Femur (tissue), 1 donor: ENCODE measurements around the gene PKNOX2.

Source experiments
- DNase-seq: peaks from one replicate; pipeline ENCODE4 v3.0.0-alpha.2; 2017

Gene PKNOX2

DNA sequence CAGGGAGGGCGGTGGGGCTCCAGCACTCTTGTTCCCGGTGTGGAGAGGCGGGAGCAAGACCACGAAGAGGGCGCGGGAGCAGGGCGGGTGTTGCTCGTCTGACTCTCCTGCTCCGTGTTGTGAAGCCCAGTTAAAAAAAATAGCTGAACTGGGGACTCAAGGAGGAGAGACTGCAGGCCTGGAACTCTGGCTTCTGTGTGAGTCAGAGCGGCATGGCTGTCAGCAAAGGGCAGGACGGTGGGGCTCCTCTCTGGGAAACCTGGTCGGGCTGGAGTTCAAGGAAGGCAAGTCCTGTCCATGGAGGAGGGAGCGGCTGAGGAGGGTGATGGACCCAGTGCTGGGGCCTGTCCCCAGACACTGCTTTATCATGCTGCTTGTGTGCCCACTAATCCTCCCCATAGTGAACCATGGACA, 179.2 kb downstream of the PKNOX2 start:
- no peak for DNase-seq

DNA sequence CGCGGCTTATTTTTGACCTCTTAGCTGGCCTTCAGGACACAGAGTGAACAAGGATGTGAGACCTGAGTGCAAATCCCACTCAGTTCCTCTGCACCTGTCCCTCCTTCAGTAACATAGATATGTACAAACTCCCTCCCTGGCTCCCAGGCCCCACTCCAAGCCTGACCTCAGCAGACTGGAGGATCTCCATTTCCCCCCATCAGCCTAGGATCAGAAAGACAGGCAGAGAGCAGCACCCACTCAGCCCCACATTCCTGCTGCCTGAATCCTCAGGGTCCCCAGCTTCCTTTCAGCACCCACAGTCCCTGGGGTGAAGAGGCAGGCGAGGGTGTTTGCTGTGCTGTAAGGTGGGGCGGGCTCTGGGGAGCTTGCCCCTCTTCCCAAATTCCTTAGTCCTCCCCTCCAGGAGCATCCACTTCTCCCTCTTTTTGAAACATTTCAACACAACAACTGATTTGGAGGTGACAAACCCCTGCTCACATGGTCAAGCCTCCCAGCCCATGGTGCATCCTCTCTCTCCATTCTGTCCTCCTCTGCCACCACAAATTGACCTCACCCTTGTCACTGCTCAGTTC, 180.4 kb downstream of the PKNOX2 start:
- no peak for DNase-seq

DNA sequence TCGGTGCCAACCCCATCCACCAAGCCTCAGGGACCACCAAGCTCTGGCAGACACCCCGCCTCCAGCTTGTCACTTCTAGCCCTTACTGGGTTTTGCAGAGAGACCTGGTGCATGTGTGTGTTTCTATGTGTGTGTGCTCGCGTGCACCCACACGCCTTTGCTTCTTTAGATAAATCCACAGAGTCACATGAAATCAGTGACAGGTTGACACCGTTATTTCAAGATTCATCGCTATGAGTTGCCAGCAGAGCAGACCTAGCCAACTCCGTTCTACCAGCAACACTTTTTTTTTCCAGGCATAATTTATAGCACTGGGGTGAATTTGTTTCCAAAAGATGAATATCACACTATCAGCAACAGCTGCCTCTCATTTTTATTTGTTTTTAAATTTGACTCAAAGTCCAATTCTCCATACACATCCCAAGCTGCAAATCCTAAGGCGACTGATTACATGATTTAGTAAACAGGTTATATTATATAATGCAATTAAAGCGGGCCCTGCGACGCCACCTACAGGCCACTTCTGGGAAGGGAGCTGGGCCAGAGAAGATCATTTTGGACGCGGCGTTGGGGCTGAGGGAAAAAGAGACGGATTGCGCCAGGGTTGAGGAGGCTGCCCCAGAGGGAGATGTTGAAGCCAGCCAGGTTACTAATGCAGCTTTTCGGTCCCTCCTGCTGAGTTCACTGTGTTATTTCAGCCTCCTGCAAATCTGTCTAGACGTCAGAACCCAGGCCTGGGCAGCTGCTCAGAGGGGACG, 181.0 kb downstream of the PKNOX2 start:
- peak; percentile 91 for DNase-seq

DNA sequence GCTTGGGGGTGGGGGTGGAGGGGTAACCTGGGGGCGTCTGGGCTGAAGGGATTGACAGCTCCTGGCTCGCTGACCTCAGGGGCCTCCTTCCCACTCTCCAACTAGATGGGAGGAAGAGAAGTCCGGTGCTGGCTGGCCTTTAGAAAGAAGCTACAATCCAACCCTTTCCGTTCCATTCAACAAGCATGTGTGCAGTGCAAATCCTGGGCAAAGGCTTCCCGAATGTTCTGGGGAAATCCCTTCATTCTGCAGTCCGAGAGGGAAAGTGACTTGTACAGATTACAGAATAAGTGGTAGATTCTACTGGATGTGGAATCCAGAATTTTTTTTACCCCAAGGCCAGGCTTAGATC, 181.6 kb downstream of the PKNOX2 start:
- no peak for DNase-seq

DNA sequence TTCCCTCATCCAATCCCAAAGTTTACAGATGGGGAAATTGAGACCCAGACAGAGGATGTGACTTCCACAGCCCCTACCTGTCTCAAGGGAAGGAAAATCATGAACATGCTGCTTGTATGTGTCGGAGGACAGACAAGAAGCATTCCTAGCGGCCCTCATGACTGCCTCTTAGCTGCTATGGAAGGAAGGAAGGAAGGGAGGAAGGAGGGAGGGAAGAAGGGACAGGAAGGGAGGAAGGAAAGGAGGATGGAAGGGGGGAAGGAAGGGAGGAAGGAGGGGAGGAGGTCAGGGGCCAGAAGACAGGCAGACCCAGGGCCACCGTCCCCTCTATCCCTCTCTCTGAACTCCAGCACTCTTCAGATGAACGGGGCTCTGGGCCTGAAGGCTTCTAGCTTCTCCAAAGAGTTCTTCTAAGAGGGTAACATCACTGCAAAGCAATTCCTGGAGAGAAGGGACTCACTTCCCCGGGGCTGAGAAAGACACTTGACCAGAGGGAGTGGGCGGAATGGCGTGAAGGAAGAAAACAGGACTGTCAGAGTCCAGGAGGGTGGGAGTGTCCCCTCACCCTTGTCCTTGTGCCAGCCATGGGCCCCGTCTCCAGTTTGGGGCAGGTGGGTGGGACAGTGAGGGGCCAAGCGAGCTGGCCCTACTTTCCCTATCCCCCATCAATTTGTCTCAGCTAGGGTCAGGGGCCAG, 182.2 kb downstream of the PKNOX2 start:
- no peak for DNase-seq

DNA sequence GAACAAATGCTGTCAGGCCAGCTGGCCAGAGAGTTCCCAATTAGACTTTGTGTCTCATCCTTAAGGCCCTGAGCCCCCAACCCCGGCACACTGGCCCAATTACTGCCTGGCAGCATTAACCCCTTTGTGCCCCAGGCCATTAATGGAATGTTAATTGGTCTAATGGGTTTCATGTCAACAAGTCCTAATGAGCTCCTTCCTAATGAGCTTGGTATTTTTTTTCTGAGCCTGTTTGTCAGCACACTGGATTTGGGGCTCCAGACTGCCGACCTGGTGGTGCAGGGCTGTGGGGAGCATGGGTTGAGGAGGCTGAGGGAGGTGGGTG, 182.7 kb downstream of the PKNOX2 start:
- no peak for DNase-seq

DNA sequence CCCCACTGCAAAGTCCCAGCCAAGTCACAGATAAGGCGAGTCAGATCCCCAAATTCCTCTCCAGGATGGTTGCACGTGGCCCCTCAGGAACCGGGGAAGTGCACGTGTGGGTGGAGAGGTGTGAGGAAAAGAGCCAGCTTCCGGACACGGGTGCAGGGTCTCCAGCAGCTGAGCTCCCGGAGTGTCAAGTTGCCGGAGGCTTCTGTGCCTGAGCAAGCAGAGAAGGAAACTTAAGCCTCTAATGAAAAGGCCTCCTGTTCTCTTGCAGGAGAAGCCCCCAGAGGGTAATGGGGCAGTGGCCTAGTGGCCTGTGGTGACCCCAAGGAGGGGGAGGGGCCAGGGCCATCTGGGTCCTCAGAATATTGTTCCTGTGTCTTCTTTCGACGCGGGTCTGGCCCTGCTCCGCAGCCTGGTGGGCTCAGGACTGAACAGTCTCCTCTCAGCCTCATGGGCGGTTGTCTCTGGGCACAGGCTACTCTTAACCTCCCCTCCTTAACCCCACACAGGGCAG, 183.6 kb downstream of the PKNOX2 start:
- DNase-seq, result no peak

DNA sequence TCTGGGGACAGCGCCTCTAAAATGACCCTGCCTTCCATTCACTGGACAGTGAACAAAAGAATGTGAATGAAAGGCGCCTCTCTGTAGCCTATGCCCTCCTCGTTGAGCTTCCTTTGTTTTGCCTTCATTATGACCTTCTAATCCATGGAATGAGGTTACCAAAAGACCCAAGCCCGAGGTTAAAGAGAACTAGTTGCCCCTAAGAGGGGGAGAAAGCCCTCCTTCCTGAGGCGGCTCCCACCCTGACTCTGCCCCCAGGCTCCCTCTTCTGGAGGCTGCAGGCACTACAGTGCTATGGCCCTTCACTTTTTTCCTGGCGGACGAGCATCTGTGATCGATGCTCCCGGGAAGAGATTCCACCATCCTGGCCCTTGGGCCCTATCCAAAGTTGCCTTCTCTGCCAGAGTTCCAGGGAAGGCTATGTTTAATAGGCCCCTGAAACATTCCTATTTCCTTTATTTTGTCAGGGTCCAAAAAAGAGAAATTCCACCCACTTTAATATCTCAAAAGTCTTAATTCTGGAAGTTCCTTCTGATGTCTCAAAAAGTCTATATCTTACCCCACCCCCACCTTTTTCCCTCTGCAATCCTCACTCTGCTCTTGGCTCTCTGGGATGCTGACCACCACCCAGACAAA, 184.2 kb downstream of the PKNOX2 start:
- peak; percentile 81 for DNase-seq

DNA sequence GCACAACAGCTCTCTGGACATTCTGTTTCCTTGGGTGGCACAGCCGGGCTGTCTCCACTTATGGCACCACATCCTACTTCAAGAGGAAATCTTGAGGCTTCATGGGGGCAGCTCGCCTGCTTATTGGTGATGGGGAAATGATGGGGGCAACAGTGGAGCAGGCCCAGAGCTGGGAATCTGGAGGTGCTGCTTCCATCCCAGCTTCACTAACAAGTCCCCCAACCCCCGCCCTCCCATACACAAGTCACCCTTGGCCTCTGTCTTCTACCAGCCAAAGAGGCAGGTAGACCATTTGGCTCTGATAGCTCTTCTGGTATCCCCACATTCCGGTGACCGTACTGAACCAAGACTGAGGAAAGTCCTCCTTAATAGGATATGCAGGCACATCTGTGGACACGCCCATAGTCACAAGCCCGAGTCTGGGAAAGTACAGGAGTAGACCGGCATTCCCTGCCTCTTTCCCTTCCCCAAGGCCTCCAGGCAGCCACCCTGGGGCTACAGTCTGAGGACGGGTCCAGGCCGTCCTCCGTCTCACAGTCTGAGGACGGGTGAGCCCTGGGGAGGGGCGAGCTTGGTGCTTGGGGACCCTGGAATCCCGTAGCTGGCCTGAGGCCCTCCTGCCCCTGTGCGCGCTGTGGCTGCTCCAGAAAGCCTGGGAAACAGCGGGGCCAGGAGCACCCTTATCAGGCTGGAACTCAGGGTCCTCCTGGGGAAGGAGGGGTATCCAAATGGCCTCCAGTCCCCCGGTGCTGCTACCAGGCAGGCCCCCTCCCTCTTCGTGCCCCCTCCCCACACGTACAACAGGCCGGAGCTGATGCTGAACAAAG, 185.9 kb downstream of the PKNOX2 start:
- no peak for DNase-seq

DNA sequence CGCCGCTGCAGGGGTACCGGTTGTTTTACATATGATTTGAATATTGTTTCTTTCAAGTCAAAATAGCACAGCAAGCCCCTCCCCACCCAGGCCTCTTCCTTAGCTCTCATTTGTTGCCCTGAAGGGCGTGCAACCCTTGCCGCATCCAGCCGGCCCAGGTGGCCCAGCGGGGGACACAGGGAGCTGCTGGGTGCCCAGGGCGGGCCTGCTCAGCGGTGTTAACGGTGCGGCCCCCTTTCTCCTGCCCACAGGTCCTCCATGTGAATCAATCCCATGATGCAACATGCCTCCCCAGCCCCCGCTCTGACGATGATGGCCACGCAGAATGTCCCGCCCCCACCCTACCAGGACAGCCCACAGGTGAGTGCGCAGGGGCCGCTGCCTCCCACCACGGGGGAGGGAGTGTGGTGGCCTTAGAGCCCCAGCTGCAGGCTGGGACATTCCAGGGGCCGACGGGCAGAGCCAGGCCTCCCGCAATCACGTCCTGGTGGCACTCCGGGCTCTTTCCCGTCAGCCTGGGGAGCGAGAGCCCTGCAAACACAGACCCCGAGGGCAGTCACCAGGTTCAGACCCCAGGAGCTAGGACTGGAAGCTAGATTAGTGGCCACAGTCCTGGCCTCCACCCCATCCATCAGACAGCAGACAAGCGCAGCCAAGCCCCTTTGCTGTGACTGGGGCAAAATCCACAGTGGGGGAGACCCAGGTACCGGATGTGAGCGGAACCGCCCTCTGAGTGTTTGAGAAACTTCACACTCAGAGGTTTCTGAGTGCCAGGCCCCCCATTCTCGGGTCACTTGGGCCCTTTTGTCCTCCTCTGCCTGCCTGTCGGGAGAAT, 186.7 kb downstream of the PKNOX2 start:
- no peak for DNase-seq

DNA sequence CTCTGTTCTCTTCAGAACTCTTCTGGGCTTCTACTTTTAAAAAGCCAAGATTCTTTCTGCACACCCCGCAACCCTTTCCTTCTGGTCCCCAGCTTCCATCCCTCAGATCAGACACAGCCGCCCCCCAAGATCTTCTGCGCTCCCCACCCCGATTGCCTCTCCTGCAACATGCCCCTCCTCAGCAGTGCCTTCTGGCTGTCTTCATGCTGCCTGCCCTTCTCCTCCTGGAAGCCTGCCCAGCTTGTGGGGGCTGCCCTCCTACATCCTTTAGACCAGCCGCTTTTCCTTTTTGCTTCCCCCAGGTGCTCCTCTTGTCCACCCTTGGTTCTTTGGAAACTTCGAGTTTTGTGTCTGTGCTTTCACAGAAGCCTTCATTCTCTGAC, 187.3 kb downstream of the PKNOX2 start:
- no peak for DNase-seq

DNA sequence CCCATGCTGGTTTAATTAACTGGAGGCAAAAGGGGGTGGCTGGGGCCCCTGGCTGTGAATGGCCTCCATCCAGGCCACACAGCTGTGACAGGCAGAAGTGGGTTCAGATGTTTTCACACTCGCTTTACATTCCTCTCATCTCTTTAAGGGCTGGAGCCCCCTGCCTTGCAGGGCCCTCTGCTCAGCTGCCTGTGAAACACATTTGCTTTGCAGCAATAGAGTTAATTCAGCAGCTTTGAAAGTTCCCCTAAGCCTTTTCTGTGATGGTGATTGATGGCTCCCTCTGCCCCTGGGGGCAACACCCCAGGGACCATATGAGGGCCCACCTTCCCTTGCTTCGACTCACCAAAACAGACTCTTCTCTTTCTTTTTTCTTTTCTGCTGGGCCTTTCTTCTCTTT, 192.2 kb downstream of the PKNOX2 start:
- DNase-seq, result no peak

DNA sequence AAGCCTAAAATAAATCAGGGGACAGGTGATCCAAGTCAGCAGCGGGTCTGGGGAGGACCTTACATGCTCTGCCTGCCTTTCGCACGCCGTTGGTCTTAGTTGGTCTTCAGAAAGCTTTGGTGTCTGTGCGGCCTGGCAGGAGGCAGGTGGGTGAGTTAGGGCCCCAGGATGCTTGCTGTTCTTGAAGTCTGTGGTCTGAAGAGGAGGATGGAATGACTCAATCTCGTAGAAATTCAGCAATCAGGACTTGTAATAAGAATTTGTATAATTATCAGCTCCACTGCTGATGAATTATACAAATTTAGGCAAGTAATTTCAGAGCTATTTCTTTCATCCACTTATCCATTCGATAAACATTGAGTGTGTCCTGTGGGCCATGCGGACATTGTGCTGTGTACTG, 193.0 kb downstream of the PKNOX2 start:
- no peak for DNase-seq

DNA sequence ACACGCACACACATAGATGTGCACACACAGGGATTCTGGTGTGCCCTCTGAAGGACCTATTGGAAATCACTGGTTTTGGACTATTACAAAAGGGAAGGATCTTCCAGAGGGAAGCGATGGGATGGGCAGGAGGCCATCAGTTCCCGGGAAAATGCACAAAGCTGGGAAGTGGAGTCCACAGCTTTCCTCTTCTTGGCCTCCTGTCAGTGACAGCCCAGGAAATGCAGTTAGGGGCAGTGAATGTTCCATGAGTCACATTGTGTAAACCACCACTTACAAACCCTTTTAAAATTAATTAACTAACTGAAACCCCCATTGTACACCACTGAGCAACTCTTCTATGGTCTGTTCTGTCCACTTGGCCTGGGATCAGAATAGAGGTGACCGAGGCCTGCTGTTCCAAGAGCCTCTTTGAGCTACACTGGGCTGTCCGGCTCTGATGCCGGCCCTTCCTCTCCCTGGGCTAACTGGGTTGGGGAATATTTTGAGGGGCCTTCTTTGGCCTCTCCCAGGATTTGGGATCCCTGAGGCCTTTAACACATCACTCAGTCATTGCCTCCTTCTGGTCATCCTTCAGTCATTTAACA, 193.8 kb downstream of the PKNOX2 start:
- DNase-seq, result no peak

DNA sequence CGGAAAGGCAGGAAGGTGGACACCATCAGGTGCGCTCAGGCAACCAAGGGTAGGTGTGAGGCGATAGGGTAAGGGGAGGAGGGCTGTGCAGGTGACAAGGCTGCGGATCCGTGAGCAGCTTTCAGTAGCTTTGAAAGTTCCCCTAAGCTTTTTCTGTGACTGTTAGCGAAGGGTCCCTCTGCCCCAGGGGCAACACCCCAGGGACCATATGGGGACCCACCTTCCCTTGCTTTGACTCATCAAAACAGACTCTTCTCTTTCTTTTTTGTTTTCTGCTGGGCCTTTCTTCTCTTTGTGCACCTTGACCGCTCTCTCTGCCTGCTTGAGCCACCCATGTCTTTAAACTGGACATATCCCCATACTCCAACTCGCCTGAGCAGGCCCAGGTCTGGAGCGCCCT, 194.6 kb downstream of the PKNOX2 start:
- DNase-seq, result no peak

DNA sequence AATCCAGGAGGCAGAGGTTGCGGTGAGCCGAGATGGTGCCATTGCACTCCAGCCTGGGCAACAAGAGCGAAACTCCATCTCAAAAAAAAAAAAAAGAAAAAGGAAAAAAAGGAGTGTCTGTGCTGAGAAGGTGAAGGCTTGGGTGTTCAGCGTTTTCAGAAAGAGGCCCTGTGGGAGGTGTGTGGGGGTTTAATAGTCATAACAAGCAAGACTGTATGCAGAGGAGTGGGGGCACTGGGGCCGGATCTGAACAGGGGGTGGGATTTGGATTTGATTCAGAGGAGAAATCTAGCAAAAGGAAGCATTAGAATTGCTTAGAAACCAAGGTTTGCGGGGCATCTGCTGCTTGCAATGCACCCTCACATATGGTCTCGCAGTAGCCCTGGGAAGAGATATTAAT, 195.5 kb downstream of the PKNOX2 start:
- no peak for DNase-seq

DNA sequence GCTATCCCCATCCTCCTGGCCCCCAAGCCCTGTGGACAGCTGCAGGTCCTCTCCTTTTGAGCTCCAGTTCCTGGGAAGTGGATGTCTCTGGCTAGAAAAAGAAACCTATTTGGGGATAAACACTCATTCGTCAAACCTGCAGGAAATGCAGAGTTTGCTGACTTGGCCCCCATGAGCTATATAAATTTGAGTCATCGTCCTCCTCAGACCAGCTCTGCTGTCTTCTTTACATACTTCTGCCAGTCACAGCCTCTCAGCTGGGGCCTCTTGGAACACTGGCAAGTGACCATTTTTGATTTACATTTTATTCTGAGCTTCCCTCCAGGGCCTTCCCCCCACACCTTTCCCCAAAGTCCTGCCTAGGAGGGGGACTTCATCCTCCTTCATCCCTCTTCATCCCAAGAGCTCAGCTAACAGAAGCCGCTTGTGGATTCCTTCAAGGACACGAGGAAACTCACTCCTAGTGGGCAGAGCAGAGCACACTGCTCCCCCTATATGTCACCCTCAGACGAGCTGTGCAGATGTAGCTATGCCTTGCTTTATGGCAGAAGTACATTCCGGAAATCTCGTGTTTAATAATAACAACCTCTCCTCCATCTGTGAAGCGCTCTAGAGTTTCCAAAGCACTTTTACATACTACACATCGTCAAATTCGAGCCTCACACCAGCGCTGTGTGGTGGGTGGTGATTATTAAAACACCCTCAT, 199.7 kb downstream of the PKNOX2 start:
- DNase-seq, result no peak

DNA sequence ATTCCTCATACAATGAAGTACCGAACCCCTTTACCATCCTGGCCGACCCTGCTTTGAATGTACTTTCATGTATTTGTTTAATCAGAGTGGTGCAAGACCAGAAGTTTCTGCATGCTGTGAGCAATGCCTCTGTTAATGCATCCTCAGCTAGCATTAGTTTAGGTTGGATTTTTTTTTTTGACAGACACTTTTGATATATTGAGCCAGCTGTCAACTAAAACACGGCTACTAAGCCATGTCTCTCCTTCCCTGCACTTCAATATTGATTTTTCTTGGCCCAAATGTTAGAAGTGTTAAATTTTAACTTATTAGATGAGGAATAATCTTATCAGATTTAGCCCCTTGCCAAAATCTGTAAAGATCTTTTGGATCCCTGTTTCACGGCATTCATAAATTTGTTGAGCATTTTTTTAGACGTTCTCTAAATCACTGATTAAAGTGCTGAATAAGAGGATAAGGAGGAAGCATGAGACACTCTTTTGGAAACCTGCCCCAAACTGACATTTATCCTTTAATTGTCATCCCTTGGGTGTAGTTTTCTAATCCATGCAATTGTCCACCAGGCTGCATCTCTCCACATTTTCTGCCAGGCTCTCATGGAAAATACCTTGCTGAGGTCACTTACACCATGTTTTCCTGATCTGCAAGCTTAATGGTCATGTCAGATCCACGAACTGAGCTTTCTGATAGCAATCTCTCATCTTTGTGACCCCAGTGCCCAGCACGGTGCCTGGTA, 200.8 kb downstream of the PKNOX2 start:
- no peak for DNase-seq

DNA sequence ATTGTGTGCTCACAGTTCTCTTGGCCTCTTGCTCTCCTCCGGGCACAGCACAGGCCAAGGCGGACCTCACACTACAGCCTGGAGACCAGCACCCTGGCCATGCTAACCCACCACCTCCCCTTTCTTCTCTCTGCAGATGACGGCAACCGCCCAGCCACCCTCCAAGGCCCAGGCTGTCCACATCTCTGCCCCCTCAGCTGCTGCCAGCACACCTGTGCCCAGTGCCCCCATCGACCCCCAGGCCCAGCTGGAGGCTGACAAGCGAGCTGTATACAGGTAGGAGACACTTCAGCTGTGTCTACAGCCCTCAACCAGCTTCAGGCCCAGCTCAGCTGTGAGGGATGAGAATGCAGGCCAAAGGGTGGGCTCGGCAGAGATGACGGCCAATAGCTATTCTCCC, 203.2 kb downstream of the PKNOX2 start:
- DNase-seq, result no peak

DNA sequence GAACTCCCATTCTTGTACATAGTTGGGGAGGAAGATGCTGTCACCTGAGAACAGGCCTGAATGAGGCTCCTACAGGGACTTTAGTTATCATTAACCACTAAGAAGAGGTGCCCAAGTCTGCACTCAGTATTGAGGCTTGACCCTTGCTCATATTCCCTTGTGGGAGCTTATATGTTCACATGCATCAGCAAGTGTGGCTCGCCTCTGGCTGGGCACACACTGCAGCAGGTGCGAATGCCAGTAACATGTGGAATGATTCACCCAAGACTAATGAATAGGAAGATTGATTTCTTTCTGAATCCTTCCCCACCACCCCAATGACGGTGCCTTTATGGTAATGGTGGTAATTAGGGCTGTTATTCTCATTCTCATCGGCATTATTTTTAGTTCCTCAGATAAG, 204.2 kb downstream of the PKNOX2 start:
- DNase-seq, result no peak
